GM12801 (cell line): Measurements from ENCODE around the gene C17orf107.

Experiments
- TF ChIP-seq, protein P1 (sequence below): IDR thresholded peaks from one replicate; pipeline ENCODE4 v1.5.1; 2011; ENCODE audit warnings: control low read depth; ENCODE audit not compliant: insufficient read length; ENCODE audit errors: extremely low read depth

Gene C17orf107

GRCh38 chr17:4944554-4945175 lies 45.3 kb downstream of the C17orf107 start:
- TF ChIP-seq, protein P1, sequence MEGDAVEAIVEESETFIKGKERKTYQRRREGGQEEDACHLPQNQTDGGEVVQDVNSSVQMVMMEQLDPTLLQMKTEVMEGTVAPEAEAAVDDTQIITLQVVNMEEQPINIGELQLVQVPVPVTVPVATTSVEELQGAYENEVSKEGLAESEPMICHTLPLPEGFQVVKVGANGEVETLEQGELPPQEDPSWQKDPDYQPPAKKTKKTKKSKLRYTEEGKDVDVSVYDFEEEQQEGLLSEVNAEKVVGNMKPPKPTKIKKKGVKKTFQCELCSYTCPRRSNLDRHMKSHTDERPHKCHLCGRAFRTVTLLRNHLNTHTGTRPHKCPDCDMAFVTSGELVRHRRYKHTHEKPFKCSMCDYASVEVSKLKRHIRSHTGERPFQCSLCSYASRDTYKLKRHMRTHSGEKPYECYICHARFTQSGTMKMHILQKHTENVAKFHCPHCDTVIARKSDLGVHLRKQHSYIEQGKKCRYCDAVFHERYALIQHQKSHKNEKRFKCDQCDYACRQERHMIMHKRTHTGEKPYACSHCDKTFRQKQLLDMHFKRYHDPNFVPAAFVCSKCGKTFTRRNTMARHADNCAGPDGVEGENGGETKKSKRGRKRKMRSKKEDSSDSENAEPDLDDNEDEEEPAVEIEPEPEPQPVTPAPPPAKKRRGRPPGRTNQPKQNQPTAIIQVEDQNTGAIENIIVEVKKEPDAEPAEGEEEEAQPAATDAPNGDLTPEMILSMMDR, result no peak

GRCh38 chr17:4945176-4945943 lies 46.0 kb downstream of the C17orf107 start:
- TF ChIP-seq, protein P1, result no peak

GRCh38 chr17:4945944-4946280 lies 46.6 kb downstream of the C17orf107 start:
- TF ChIP-seq, protein P1, result no peak

DNA sequence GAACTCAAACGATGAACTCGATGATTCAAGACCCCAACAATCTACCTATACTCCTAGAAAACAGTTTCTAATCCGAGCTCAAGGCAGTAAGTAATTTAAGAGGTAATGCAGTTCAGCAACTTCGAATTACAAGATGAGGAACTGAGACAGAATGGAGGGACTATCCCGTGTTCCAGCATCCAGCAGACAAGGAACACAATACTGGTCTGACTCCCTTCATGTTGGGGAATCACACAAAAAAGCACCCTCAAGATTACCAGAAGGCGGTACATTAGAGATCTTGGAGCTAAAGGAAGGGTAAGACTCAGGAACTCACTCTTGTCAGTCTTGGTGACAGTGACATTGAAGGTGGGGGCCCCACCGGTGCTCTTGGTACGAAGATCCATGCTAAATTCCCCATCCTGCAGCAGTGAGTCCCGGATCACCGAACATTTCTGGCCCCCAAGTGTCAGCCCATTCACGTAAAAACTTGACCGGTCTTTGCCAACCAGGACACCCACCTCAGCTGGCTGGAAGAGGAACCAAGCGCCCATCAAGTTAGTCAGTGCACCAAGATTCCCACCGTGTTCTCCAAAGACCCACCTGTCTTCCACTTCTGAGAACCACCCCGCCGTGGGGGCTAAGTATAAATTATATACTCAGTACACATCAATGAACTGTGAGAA lies 47.1 kb downstream of the C17orf107 start:
- TF ChIP-seq, protein P1, result no peak

- TF ChIP-seq, protein P1, result no peak
Observed at GRCh38 chr17:4947010-4947410, 47.7 kb downstream of the C17orf107 start.

GRCh38 chr17:4947411-4948165 lies 48.3 kb downstream of the C17orf107 start:
- TF ChIP-seq, protein P1, result no peak
